Cardiac ventricle fibroblast (primary cell): ENCODE measurements around the gene RNF19B. TPM values are rescaled to one million over a fixed set of nuclear protein-coding genes. Genes with fewer than 3 reads are reported as not detected.

Experiments used
- total RNA-seq: library from RNA; depleted of rRNA; stranded (reverse); fragments of >200 nt; gene quantifications from 2 replicates; pipeline ENCODE4 v1.2.3, GENCODE V29; 2015

Gene RNF19B
- 2.6 and 5.1 TPM in 2 replicates for total RNA-seq

GRCh38 chr1:32964461-32965250, at the start of gene RNF19B:
TSS of gene RNF19B (minus strand) at chr1:32964809. CDS start at chr1:32964685, 124 bp downstream.

GRCh38 chr1:32900956-32901822, 63.4 kb downstream of the RNF19B start, which contains the start of gene TMEM54:
TSS of gene TMEM54 (minus strand) at chr1:32901389. CDS start at chr1:32901238, 151 bp downstream.

Other genes with a start within 250 kb of the RNF19B start
- 53.9 and 64.1 TPM in 2 replicates for gene YARS1, start 147.5 kb downstream of the RNF19B start, total RNA-seq
- 12.9 and 14.2 TPM in 2 replicates for gene S100PBP, start 147.2 kb downstream of the RNF19B start, total RNA-seq
- 1.00 and 1.3 TPM in 2 replicates for gene FNDC5, start 93.9 kb downstream of the RNF19B start, total RNA-seq
- not detected in 2 replicates for gene HPCA, start 78.3 kb downstream of the RNF19B start, total RNA-seq
- gene TMEM54, start 63.4 kb downstream of the RNF19B start, total RNA-seq: 23.2 and 33.4 TPM in 2 replicates
- 119 and 136 TPM in 2 replicates for gene AK2, start 72.1 kb upstream of the RNF19B start, total RNA-seq
- 1.2 and 6.0 TPM in 2 replicates for gene AZIN2, start 116.3 kb upstream of the RNF19B start, total RNA-seq
- gene TRIM62, start 217.2 kb upstream of the RNF19B start, total RNA-seq: 3.4 TPM in 2 replicates